Fibroblast of pulmonary artery (primary cell): ENCODE data around the gene GPR158.

ENCODE experiments used
- DNase-seq: peaks from one replicate; pipeline ENCODE4 v3.0.0-alpha.2; 2010; ENCODE audit warnings: low read depth
- H3K4me3 ChIP-seq: replicated peaks from 2 replicates; pipeline ENCODE4 v1.5.1; 2011; ENCODE audit warnings: low read depth, mild to moderate bottlenecking, control low read depth, low read length, moderate library complexity
- TF ChIP-seq, protein P1 (sequence below): IDR thresholded peaks from 2 replicates; pipeline ENCODE4 v1.5.1; 2011; ENCODE audit warnings: mild to moderate bottlenecking, control low read depth, low read length, inconsistent platforms; ENCODE audit errors: missing control alignments

GPR158 gene

GRCh38 chr10:25492680-25493079, 317.9 kb downstream of the GPR158 start:
- DNase-seq, result no peak
- no peak overlapping the region for H3K4me3 ChIP-seq
- TF ChIP-seq, protein P1, sequence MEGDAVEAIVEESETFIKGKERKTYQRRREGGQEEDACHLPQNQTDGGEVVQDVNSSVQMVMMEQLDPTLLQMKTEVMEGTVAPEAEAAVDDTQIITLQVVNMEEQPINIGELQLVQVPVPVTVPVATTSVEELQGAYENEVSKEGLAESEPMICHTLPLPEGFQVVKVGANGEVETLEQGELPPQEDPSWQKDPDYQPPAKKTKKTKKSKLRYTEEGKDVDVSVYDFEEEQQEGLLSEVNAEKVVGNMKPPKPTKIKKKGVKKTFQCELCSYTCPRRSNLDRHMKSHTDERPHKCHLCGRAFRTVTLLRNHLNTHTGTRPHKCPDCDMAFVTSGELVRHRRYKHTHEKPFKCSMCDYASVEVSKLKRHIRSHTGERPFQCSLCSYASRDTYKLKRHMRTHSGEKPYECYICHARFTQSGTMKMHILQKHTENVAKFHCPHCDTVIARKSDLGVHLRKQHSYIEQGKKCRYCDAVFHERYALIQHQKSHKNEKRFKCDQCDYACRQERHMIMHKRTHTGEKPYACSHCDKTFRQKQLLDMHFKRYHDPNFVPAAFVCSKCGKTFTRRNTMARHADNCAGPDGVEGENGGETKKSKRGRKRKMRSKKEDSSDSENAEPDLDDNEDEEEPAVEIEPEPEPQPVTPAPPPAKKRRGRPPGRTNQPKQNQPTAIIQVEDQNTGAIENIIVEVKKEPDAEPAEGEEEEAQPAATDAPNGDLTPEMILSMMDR, result no peak

- DNase-seq, result peak; percentile 98
- no peak overlapping the region for H3K4me3 ChIP-seq
- TF ChIP-seq, protein P1, result no peak
Observed at GRCh38 chr10:25493122-25493893, 318.5 kb downstream of the GPR158 start.

DNA sequence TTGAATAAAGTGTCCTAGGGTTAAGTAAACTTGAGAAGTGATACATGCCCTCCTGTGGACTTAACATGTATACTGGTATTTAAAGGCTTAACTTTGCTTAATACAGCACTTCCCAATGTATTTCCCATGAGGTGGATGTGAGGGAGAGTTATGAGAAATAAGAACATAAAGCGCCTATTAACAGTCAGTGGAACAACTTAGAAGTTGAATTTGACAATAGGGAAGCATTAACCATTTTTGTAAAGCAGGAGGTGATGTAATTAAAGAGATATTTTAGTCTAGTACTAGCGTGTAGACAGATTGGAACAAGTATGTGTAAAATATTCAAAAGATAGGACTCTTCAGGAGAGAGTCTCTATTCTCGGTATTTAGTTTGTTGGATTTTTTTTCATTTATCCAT, 322.4 kb downstream of the GPR158 start:
- TF ChIP-seq, protein P1, result no peak
- DNase-seq, result peak; percentile 21
- no peak overlapping the region for H3K4me3 ChIP-seq

DNA sequence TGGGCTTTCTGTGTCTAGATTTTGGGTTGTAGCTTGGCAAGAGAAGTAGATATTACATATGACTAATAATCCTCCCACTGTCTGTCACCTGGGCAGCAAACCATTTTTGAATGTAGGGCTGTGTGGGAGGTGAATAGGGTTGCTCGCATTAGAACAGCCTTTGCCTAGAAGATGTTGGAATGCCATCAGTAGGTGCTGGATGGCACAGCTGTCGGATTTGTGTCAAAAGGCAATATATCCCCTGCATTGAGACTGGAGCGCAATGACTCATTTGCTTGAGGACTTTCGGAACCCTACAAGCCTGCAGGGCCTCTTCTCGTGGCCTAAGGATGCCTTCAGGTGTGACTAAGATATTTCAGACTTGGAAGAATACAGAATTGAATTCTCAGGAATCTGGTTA, 323.8 kb downstream of the GPR158 start:
- TF ChIP-seq, protein P1, result no peak
- DNase-seq, result peak; percentile 20
- H3K4me3 ChIP-seq, result no peak overlapping the region

DNA sequence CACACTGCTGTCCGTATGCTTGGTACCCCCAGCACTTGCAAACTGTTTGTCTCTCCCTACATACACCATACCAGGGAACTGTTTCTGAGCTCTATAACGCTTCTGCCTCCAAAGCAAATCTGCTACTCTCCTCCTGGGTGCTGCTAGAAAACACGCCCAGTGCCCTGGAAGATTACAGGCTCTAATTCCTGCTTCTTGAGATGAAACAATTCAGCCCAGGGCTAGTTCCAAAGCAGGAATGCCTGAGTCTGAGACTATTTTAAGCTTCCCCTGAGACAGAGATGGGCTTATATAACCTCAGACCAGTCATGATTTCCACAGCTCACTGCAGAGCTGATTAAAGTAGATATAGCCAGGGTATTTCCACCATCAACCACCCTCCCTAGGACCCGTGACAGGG, 327.1 kb downstream of the GPR158 start:
- TF ChIP-seq, protein P1, result no peak
- DNase-seq, result peak; percentile 16
- no peak overlapping the region for H3K4me3 ChIP-seq

DNA sequence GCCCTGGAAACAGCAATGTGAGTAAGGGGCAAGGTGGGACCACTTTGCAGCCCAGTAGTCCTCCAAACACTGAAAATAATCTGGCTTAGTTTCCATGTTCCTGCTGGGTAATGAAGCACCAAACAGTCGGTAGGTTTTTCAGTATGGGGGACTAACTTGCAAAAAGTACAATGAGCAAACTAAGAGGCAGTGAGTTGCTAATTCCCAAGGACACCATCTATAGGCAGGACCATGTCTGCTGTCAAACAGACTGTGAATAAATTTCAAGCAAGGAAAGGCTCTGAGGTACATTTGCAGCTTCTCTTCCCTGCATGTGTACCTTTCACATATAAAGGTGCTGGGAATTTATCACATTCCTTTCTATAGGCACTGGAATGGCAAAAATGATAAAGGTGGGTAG, 327.7 kb downstream of the GPR158 start:
- DNase-seq, result no peak
- no peak overlapping the region for H3K4me3 ChIP-seq
- TF ChIP-seq, protein P1, result no peak

DNA sequence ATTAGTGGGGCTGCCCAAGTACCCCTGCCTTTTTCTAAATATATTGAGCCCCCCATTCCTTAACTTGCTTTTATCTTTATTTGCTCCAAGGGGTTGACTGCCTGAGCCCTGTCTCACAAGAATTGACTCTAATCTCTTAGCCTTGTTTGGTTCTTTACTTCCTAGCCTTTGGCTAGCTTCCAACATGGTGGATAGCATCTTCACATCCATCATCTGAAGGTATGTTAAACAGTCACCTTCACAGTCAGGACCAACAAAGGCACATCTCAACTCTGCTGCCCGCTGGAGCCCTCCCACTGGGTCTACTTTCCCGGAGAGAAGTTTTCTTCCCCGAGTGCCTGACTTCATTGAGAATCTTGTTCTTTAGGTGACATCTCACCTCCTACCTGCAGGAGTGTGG, 329.5 kb downstream of the GPR158 start:
- TF ChIP-seq, protein P1, result no peak
- H3K4me3 ChIP-seq, result no peak overlapping the region
- DNase-seq, result no peak
